Cardiac fibroblast (primary cell): ENCODE data around the gene NUTM2B.
"Not testable (repeated sequence)": the region's sequence is repeated elsewhere in the genome, so short reads cannot be mapped to it uniquely, and the experiment has no call there.

Experiments used
- DNase-seq, 2 donors: peaks; one replicate each; pipeline versions ENCODE4 v3.0.0 to v3.0.0-alpha.2; 2010; ENCODE audit warnings: low read depth in 2 of 2
- H3K4me3 ChIP-seq, 2 donors: replicated peaks in 1 of 2; 1 replicate in 1 of 2; 2 replicates in 1 of 2; pipeline ENCODE4 v1.5.1; 2011; ENCODE audit warnings: low read depth in 2 of 2, low read length in 2 of 2, mild to moderate bottlenecking in 2 of 2, moderate library complexity in 1 of 2

Gene NUTM2B

DNA sequence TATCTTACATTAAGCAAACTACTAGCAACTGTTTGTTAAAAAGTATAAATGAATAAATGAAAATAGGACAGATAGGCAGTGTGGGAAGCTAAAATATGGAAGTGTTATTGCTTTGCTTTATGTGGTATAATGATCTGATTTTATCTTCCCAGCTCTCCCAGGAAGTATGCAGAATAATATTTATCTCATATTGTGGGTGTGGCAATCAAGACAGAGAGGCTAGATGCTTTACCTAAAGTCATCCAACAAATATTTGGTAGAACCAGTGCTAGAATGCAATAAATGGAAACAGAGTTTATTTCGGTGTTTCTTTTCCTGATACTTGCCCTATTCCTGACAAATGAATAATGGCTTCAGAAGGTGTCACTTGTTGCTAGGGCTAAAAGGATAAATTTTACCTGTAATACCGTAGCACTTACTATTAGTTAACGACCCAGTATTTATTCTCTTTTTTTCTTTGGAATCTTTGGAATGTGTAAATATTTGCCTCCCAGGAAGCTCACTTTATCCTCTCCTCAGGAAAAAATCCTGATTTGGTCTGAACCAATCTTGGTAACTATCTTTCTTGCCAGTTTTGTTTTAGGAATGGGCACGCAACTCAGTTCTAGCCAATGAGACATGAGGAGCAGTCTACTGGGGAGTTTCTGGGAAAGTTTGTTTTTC lies 14.0 kb downstream of the NUTM2B start:
- H3K4me3 ChIP-seq, DNase-seq: not testable (repeated sequence)

DNA sequence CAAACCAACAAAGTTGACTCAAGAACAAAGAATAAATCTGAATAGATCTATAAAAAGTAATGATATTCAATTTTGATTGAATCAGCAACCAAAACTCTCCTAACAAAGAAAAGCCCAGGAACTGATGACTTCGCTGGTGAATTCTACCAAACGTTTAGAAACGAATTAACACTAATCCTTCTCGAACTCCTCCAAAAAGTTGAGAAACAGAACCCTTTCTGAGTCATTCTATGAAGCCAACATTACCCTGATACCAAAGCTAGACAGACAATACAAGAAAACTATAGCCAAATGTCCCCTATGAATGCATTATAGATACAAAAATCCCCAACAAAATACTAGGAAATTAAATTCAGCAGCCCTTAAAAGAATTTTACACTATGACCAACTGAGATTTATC lies 17.0 kb downstream of the NUTM2B start:
- H3K4me3 ChIP-seq, DNase-seq: not testable (repeated sequence)

DNA sequence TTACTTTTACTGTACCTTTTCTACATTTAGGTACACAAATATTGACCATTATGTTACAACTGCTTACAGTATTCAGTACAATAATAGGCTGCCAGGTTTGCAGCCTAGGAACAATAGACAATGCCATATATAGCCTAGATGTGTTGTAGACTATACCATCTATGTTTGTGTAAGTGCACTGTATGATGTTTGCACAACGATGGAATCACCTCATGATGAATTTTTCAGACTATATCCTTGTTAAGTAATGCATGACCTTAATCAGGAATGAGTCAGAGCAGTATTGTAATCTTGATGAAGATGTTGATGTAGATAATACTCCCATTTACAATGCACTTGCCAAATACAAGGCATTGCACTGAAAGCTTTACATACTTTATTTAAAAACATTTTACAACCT lies 23.6 kb downstream of the NUTM2B start:
- peak in 1 of 2 donors; percentile 5 for DNase-seq

DNA sequence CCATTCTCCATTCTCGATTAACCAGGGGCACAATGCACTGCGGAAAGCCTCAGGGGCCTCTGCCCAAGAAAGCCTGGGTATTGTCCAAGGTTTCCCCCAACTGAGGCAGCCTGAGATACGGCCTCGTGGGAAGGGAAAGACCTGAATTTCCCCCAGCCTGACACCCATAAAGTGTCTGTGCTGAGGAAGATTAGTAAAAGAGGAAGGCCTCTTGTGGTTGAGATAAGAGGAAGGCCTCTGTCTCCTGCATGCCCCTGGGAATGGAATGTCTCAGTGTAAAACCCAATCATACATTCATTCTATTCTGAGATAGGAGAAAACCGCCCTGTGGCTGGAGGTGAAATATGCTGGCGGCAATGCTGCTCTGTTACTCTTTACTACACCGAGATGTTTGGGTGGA lies 41.8 kb downstream of the NUTM2B start:
- not testable (repeated sequence) for DNase-seq, H3K4me3 ChIP-seq

More for the DNA sequence above, 23.6 kb downstream of the NUTM2B start:
- H3K4me3 ChIP-seq: not testable (repeated sequence)

DNA sequence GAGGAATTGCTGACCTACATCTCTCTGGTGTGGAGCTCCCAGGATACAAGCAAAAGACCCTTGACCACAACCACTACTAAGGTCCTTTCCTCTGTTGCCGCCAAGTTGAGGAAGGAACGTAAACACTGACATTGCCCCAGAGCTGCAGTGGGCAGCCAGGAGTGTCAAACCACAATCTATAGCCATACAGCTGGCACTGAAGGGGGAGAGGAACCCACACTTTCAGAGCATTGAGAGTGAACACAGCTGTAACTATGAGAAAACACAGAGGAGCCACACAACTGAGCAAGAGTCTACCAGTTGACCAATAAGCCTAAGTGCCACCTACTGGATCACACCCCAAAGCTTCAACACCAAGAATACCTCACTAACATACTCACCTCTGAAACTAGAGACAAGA lies 45.5 kb downstream of the NUTM2B start:
- not testable (repeated sequence) for DNase-seq, H3K4me3 ChIP-seq

DNA sequence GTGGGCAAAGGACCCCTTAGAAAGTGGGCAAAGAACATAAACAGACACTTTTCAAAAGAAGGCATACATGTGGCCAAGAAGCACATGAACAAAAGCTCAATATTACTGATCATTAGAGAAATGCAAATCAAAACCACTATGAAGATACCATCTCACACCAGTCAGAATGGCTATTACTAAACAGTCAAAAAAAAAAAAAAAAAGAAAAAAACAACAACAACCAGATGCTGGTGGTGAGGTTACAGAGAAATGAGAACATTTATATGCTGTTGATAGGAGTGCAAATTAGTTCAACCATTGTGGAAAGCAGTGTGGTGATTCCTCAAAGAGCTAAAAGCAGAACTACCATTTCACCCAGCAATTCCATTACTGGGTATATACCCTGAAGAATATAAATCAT lies 50.6 kb downstream of the NUTM2B start:
- not testable (repeated sequence) for H3K4me3 ChIP-seq, DNase-seq

DNA sequence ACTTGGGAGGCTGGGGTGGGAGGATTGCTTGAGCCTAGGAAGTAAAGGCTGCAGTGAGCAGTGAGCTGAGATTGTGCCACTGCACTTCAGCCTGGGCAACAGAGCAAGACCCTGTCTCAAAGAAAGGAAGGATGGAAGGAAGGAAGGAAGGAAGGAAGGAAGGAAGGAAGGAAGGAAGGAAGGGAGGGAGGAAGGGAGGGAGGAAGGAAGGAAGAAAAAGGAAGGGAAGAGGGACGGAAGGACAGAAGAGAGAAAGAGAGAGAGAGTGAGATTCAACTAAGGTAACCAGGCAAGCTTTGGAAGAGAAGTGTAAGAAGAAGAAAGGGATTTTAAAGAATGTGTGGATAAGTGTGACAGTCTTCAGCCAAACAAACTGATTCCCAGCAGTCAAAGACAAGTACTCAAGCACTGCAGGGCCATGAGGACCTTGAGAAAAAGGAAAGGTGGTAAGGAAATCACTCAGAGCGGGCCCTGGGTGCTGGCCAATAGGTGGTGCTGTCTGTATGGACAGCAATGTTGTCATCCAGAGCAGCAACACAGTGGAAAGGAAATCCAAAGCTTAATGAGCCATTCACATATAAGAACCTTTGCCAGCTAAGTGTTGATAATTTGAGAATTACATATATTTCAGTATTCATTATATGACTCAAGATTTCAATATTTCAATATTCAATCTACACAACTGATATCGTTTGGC lies 55.4 kb downstream of the NUTM2B start:
- H3K4me3 ChIP-seq: not testable (repeated sequence)
- peak in 1 of 2 donors; percentile 34 for DNase-seq
